Mucosa of rectum (tissue), 2 donors: ENCODE data around the gene CACNA1B.

Source experiments
- H3K27ac ChIP-seq, 2 donors: one replicate each; pipeline ENCODE4 v1.7.0; 2013; ENCODE audit warnings: inconsistent platforms in 2 of 2, low read depth in 2 of 2, low read length in 2 of 2
- H3K27me3 ChIP-seq, 2 donors: one replicate each; pipeline ENCODE4 v1.7.0; 2013; ENCODE audit warnings: low read length in 2 of 2; ENCODE audit not compliant: control insufficient read depth in 2 of 2, insufficient read depth in 2 of 2
- H3K36me3 ChIP-seq, 2 donors: one replicate each; pipeline ENCODE4 v1.7.0; 2013; ENCODE audit warnings: low read length in 2 of 2; ENCODE audit not compliant: control insufficient read depth in 2 of 2, insufficient read depth in 2 of 2
- H3K4me1 ChIP-seq, 2 donors: one replicate each; pipeline ENCODE4 v1.7.0; 2013; ENCODE audit warnings: low read length in 2 of 2, mild to moderate bottlenecking in 1 of 2; ENCODE audit not compliant: control insufficient read depth in 2 of 2, insufficient read depth in 2 of 2
- H3K4me3 ChIP-seq, 2 donors: one replicate each; pipeline ENCODE4 v1.7.0; 2013; ENCODE audit warnings: low read length in 2 of 2
- H3K9ac ChIP-seq, 2 donors: one replicate each; pipeline ENCODE4 v1.7.0; 2013; ENCODE audit warnings: low read length in 2 of 2, low read depth in 1 of 2, mild to moderate bottlenecking in 1 of 2
- H3K9me3 ChIP-seq, 2 donors: one replicate each; pipeline ENCODE4 v1.7.0; 2013; ENCODE audit warnings: low read length in 2 of 2; ENCODE audit not compliant: control insufficient read depth in 2 of 2
- donor health status: healthy.
- donor health status: Normal muscosa, but diverticular disease.

CACNA1B gene

DNA sequence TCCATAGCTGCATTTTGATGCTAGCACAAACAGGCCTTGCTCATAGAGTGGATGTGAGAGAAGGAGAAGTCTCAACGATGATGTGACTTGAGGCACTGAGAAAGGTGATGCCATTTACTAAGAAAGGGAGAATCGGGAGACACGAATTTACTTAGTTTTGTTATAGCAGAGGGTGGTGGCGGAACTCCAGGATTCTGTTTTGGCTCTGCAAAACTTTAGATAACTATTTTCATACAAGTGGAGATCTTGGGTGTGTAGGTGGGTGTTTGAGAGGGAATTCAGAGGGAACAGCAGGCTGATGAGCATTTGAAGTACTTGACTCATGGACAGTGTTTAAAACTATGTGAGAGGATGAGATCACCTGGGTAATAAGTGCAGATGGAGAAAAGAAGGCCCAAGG lies 43.2 kb downstream of the CACNA1B start:
- peaks cover 0 to 3% of the 10 kb centered on the region in 2 donors for H3K27me3 ChIP-seq
- no peak overlapping the region for H3K4me3 ChIP-seq
- H3K9me3 ChIP-seq = no peaks in the 10 kb centered on the region
- no peaks in the 10 kb centered on the region for H3K4me1 ChIP-seq
- H3K9ac ChIP-seq = no peak overlapping the region
- no peaks in the 10 kb centered on the region for H3K36me3 ChIP-seq
- H3K27ac ChIP-seq = no peak overlapping the region

DNA sequence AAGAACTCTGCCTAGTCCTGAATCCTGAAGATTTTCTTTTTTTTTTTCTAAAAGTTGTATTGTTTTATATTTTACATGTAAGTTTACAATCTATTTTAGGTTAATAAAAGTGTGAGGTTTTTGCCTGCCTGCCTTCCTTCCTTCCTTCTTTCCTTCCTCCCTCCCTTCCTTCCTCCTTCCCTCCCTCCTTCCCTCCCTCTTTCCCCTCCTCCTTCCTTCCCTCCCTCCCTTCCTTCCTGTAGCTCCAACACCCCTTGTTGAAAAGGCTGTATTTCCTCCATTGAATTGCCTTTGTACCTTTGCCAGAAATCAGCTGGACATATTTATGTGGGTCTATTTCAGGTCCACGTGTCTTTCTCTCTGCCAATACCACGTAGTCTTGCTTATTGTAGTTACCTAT lies 46.6 kb downstream of the CACNA1B start:
- Histone ChIP-seq H3K4me3 (no peak overlapping the region), H3K36me3 (no peaks in the 10 kb centered on the region), H3K9me3 (no peaks in the 10 kb centered on the region), H3K9ac (no peak overlapping the region), H3K27me3 (no peaks in the 10 kb centered on the region), H3K27ac (no peak overlapping the region), H3K4me1 (no peaks in the 10 kb centered on the region)

DNA sequence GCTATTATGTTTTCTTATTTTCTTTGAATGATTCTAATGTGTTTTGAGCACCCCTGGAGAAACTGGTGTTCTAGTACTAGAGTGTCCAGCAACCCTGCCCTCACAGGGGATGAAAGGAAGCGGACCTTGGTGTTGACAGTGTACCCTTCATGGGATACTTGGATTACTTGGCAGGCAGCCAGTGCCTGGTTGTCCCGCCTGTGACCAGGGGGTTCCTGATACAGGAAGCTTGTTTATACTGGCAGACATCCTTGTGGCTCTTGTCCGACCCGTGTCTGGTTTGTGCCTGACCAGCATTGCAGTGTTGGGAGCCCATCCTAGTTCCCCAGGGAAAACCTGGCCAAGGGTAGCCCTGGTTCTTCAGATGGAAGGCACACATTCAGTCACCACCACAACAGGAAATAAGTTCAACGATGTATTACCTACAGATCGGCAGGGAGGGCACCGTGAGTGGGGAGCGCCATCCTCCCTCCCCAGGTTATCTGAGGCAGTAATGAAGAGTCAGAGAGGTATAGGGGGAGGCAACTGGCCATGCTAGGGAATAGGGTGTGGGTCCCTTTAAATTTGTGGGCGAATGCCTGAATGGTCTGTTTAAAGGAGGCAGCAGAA lies 47.3 kb downstream of the CACNA1B start:
- H3K36me3 ChIP-seq = no peaks in the 10 kb centered on the region
- H3K4me3 ChIP-seq = no peak overlapping the region
- H3K27ac ChIP-seq = no peak overlapping the region
- no peaks in the 10 kb centered on the region for H3K4me1 ChIP-seq
- no peaks in the 10 kb centered on the region for H3K27me3 ChIP-seq
- H3K9ac ChIP-seq = no peak overlapping the region
- H3K9me3 ChIP-seq = no peaks in the 10 kb centered on the region

DNA sequence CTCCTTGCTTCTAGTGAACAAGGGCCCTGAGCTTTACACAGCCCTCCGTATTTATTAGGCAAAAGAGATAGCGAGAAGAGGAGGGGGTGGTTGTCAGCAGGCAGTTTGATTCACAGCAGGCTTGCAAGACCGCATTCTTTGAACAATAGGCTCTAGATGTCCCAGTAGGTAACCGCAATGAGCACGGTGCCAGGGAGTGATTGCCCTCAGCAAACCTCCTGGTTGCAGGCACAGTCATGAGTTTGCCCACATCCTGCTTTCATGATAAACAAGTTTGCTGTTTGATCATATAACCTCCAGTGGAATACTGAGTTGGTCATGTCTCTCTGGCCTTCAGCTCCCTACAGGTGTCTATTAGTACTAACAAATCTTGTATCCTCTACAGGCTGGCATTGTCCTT lies 66.1 kb downstream of the CACNA1B start:
- H3K9ac ChIP-seq = no peak overlapping the region
- peaks cover 3 to 5% of the 10 kb centered on the region in 2 donors for H3K9me3 ChIP-seq
- no peak overlapping the region for H3K27ac ChIP-seq
- no peaks in the 10 kb centered on the region for H3K36me3 ChIP-seq
- no peak overlapping the region for H3K4me3 ChIP-seq
- H3K4me1 ChIP-seq = no peaks in the 10 kb centered on the region
- H3K27me3 ChIP-seq = no peaks in the 10 kb centered on the region

DNA sequence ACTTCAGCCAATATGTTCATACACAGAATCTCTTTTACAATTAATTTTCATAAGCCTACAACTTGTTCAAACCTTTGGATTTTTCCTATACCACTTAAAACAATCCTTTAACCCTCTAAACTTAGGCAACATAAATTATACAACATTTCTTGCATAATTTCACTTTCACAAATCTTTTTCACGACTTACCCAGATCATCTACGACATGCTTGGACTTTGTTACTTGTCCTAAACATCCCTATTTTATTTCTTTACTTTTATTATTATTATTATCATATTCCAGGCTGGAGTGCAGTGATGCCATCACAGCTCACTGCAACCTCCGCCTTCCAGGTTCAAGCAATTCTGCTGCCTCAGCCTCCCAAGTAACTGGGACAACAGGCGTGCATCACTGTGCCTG lies 68.0 kb downstream of the CACNA1B start:
- H3K36me3 ChIP-seq = no peaks in the 10 kb centered on the region

DNA sequence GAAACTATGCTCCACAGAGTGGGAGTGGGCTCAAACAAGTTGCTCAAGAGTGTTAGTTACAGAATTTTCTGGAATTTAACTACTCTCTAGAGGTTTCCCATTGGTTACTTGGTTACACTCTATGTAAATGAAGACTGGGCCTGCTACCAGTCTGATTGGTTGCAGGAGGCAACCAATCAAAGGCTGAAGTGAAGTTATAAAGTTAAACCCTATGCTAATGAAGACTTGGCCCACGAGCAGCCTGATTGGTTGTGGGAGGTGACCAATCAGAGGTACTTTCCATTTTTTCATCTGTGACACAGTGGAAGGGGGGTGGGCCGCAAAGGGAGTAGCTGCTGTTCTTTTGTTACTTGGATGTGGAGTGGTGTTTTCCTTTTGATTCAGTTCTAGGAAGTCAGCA lies 69.4 kb downstream of the CACNA1B start:
- H3K27ac ChIP-seq = no peak overlapping the region
- no peak overlapping the region for H3K4me3 ChIP-seq
- H3K27me3 ChIP-seq = no peaks in the 10 kb centered on the region
- H3K36me3 ChIP-seq = no peaks in the 10 kb centered on the region
- no peak overlapping the region for H3K9ac ChIP-seq
- peaks cover 3 to 5% of the 10 kb centered on the region in 2 donors for H3K9me3 ChIP-seq
- no peaks in the 10 kb centered on the region for H3K4me1 ChIP-seq

More for the DNA sequence above, 68.0 kb downstream of the CACNA1B start:
- Histone ChIP-seq H3K4me3 (no peak overlapping the region), H3K27ac (no peak overlapping the region), H3K4me1 (no peaks in the 10 kb centered on the region), H3K9ac (no peak overlapping the region), H3K27me3 (no peaks in the 10 kb centered on the region), H3K9me3 (peaks cover 3 to 5% of the 10 kb centered on the region in 2 donors)

DNA sequence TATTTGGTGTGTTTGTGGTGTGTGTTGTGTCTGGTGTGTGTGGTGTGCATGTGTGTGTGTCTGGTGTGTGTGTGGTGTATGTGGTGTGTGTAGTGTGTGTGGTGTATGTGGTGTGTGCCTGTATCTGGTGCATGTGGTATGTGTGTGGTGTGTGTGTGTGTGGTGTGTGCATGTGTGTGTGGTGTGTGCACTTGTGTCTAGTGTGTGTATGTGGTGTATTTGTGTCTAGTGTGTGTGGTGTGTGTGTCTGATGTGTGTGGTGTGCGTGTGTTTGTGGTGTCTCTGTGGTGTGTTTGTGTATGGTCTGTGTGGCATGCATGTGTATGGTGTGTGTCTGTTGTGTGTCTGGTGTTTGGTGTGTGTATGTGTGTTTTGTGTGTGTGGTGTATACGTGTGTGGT lies 71.1 kb downstream of the CACNA1B start:
- H3K4me3 ChIP-seq = no peak overlapping the region
- H3K4me1 ChIP-seq = no peaks in the 10 kb centered on the region
- no peak overlapping the region for H3K27ac ChIP-seq
- H3K27me3 ChIP-seq = no peaks in the 10 kb centered on the region
- H3K9ac ChIP-seq = no peak overlapping the region
- no peaks in the 10 kb centered on the region for H3K36me3 ChIP-seq
- H3K9me3 ChIP-seq = peaks cover 2 to 5% of the 10 kb centered on the region in 2 donors

DNA sequence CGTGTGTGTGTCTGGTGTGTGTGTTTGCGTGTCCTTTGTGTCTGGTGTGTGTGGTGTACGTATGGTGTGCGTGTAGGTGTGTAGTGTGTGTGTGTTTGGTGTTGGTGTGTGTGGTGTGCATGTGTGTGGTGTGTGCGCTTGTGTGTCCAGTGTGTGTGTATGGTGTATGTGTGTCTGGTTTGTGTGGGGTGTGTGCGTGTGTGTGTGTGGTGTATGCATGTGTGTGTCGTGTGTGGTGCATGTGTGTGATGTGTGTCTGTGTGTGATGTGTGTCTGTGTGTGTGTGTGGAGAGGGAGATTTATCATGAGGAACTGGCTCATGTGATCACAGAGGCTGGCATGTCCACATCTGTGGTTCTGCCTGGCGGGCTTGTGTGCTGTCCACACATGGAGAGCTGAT lies 71.7 kb downstream of the CACNA1B start:
- no peak overlapping the region for H3K9ac ChIP-seq

DNA sequence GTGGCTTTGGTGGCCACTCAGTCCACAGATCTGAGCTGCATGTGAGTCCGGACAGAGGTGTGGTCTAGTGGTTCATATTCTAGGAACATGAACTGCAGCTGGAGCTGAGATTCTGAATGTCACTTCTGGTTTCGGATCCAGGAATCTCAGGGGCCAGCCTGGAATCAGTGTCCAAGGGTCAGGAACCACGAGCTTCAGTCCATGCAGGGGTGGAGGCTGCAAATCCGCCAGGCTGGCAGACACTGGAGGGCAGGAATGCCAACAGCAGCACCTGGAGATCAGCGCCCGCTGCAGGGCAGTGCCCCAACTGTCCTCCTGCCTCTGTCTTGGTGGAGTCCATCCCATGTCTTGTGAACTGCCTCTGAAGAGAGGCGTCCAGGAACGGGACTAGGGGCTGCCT lies 73.5 kb downstream of the CACNA1B start:
- Histone ChIP-seq H3K4me3 (no peak overlapping the region), H3K36me3 (no peaks in the 10 kb centered on the region), H3K4me1 (no peaks in the 10 kb centered on the region), H3K27me3 (no peaks in the 10 kb centered on the region), H3K9me3 (no peaks in the 10 kb centered on the region), H3K27ac (no peak overlapping the region), H3K9ac (no peak overlapping the region)

More for the DNA sequence above, 71.7 kb downstream of the CACNA1B start:
- Histone ChIP-seq H3K27ac (no peak overlapping the region), H3K9me3 (peaks cover 2 to 5% of the 10 kb centered on the region in 2 donors), H3K4me3 (no peak overlapping the region), H3K27me3 (no peaks in the 10 kb centered on the region), H3K4me1 (no peaks in the 10 kb centered on the region), H3K36me3 (no peaks in the 10 kb centered on the region)

DNA sequence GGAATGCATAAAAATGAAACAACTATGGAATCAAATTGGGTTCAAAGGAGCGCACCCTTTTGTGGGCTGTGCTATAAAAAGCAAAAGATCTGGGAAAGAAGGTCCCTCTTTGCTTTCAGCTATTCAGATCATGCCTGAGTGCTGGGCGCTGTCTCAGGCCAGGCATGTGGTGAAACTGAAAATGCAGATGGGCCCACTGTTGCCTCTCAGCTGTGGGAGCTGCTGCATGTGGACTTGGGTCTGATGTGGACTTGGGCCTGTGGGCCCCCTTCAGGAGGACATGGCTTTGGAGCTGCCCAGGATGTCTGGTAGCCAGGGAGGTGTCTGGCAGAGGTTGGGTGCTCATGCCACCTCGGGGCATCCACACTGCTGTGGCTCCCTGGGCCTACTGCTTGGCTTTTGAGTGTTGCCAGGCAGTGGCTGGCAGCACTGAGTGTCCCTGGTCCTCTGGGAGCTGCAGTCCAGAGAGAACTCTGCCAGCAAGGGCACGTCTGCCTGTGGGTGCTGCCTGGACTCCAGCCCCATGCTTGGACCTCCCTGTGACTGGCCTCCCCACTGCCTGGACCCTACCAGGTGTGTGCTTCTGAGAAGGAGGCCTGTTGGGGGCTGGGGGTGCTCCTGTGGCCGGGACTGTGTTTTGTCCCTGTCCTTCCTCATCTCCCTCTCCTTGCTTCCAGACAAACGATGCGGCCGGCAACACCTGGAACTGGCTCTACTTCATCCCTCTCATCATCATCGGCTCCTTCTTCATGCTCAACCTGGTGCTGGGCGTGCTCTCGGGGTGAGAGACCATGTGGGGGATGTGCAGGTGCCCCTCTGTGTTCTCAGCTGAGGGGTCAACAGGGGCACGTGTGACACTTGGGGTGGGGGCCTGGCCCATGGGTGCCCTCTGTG lies 74.3 kb downstream of the CACNA1B start:
- Histone ChIP-seq H3K27me3 (no peaks in the 10 kb centered on the region), H3K36me3 (no peaks in the 10 kb centered on the region), H3K4me1 (no peaks in the 10 kb centered on the region), H3K27ac (no peak overlapping the region), H3K9ac (no peak overlapping the region), H3K4me3 (no peak overlapping the region), H3K9me3 (no peaks in the 10 kb centered on the region)
